Measurements from ENCODE around the gene CACNA2D1. TPM values are rescaled to one million over a fixed set of nuclear protein-coding genes. Genes with fewer than 3 reads are reported as not detected.

CACNA2D1 gene
- total RNA-seq, 1 donor from 2014 or later: 20.7 TPM

GRCh38 chr7:82335001-82335400 lies 108.6 kb downstream of the CACNA2D1 start:
- H3K36me3 Mint-ChIP-seq (ENCODE audit: low read depth, unreplicated experiment): no peaks in the 10 kb centered on the region
- DNase-seq (ENCODE audit: low spot score): no peak
- no peaks in the 10 kb centered on the region for H3K9me3 Mint-ChIP-seq (ENCODE audit: unreplicated experiment)
- H3K27me3 Mint-ChIP-seq (ENCODE audit: unreplicated experiment): no peaks in the 10 kb centered on the region
- no peak overlapping the region for H3K27ac Mint-ChIP-seq (ENCODE audit: unreplicated experiment)
- H3K4me3 Mint-ChIP-seq (ENCODE audit: unreplicated experiment): no peak overlapping the region
- TF ChIP-seq, protein P1, sequence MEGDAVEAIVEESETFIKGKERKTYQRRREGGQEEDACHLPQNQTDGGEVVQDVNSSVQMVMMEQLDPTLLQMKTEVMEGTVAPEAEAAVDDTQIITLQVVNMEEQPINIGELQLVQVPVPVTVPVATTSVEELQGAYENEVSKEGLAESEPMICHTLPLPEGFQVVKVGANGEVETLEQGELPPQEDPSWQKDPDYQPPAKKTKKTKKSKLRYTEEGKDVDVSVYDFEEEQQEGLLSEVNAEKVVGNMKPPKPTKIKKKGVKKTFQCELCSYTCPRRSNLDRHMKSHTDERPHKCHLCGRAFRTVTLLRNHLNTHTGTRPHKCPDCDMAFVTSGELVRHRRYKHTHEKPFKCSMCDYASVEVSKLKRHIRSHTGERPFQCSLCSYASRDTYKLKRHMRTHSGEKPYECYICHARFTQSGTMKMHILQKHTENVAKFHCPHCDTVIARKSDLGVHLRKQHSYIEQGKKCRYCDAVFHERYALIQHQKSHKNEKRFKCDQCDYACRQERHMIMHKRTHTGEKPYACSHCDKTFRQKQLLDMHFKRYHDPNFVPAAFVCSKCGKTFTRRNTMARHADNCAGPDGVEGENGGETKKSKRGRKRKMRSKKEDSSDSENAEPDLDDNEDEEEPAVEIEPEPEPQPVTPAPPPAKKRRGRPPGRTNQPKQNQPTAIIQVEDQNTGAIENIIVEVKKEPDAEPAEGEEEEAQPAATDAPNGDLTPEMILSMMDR (IDR thresholded peaks at IDR 0.05; ENCODE audit: unreplicated experiment): no peak
- peaks cover 3% of the 10 kb centered on the region for H3K4me1 Mint-ChIP-seq (ENCODE audit: unreplicated experiment)

GRCh38 chr7:82331234-82331633 lies 112.3 kb downstream of the CACNA2D1 start:
- TF ChIP-seq, protein P1 (IDR thresholded peaks at IDR 0.05; ENCODE audit: unreplicated experiment): no peak
- H3K27me3 Mint-ChIP-seq (ENCODE audit: unreplicated experiment): no peaks in the 10 kb centered on the region
- no peak for DNase-seq (ENCODE audit: low spot score)
- no peak overlapping the region for H3K4me3 Mint-ChIP-seq (ENCODE audit: unreplicated experiment)
- H3K4me1 Mint-ChIP-seq (ENCODE audit: unreplicated experiment): peaks cover 3% of the 10 kb centered on the region
- no peaks in the 10 kb centered on the region for H3K36me3 Mint-ChIP-seq (ENCODE audit: low read depth, unreplicated experiment)
- H3K9me3 Mint-ChIP-seq (ENCODE audit: unreplicated experiment): no peaks in the 10 kb centered on the region
- H3K27ac Mint-ChIP-seq (ENCODE audit: unreplicated experiment): no peak overlapping the region

GRCh38 chr7:82330706-82331215 lies 112.8 kb downstream of the CACNA2D1 start:
- Mint-ChIP-seq H3K27ac (ENCODE audit: unreplicated experiment) (no peak overlapping the region), H3K4me1 (ENCODE audit: unreplicated experiment) (peaks cover 3% of the 10 kb centered on the region), H3K36me3 (ENCODE audit: low read depth, unreplicated experiment) (no peaks in the 10 kb centered on the region), H3K27me3 (ENCODE audit: unreplicated experiment) (no peaks in the 10 kb centered on the region), H3K9me3 (ENCODE audit: unreplicated experiment) (no peaks in the 10 kb centered on the region), H3K4me3 (ENCODE audit: unreplicated experiment) (no peak overlapping the region)
- no peak for DNase-seq (ENCODE audit: low spot score)
- TF ChIP-seq, protein P1 (IDR thresholded peaks at IDR 0.05; ENCODE audit: unreplicated experiment): no peak

DNA sequence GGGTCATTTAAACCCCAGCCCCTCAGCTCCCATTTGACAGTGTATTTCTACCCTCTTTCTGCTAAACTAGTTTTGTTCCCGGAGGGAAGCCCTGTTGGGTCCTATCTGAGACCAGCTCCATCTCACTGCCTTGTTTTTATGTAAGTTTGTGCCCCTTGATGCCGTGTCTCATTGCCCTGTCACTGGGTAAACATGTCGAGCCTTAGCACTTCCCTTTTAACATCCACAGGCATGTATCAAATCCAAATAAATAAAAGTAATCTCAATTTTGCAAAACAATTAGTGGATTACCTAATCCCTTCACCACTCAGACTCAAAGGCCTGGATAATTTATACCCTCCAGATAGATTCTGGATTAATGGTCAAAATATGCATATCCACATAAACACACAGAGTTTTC lies 115.7 kb downstream of the CACNA2D1 start:
- H3K36me3 Mint-ChIP-seq (ENCODE audit: low read depth, unreplicated experiment): no peaks in the 10 kb centered on the region
- H3K4me1 Mint-ChIP-seq (ENCODE audit: unreplicated experiment): peaks cover 3% of the 10 kb centered on the region
- no peaks in the 10 kb centered on the region for H3K27me3 Mint-ChIP-seq (ENCODE audit: unreplicated experiment)
- TF ChIP-seq, protein P1 (IDR thresholded peaks at IDR 0.05; ENCODE audit: unreplicated experiment): no peak
- no peak for DNase-seq (ENCODE audit: low spot score)
- no peak overlapping the region for H3K27ac Mint-ChIP-seq (ENCODE audit: unreplicated experiment)
- no peaks in the 10 kb centered on the region for H3K9me3 Mint-ChIP-seq (ENCODE audit: unreplicated experiment)
- no peak overlapping the region for H3K4me3 Mint-ChIP-seq (ENCODE audit: unreplicated experiment)

GRCh38 chr7:82325416-82325815 lies 118.2 kb downstream of the CACNA2D1 start:
- H3K4me3 Mint-ChIP-seq (ENCODE audit: unreplicated experiment): no peak overlapping the region
- no peak overlapping the region for H3K27ac Mint-ChIP-seq (ENCODE audit: unreplicated experiment)
- no peaks in the 10 kb centered on the region for H3K27me3 Mint-ChIP-seq (ENCODE audit: unreplicated experiment)
- no peaks in the 10 kb centered on the region for H3K9me3 Mint-ChIP-seq (ENCODE audit: unreplicated experiment)
- H3K4me1 Mint-ChIP-seq (ENCODE audit: unreplicated experiment): no peaks in the 10 kb centered on the region
- DNase-seq (ENCODE audit: low spot score): no peak
- TF ChIP-seq, protein P1 (IDR thresholded peaks at IDR 0.05; ENCODE audit: unreplicated experiment): no peak
- H3K36me3 Mint-ChIP-seq (ENCODE audit: low read depth, unreplicated experiment): no peaks in the 10 kb centered on the region

Measured in endothelial cell (in vitro differentiated cells).